Effector memory CD4-positive, alpha-beta T cell (primary cell): ENCODE results near the gene DYNLT1.
A peak's percentile ranks its signal among the peaks of the same experiment; 100 is the strongest.

ENCODE experiments used
- DNase-seq, 3 donors: peaks; one replicate each; pipeline ENCODE4 v3.0.0-alpha.2; 2020
- H3K27ac ChIP-seq: 2 replicates; pipeline ENCODE4 v1.7.0; 2013; ENCODE audit warnings: mild to moderate bottlenecking, low read length, moderate library complexity; ENCODE audit not compliant: insufficient read depth, poor library complexity, severe bottlenecking
- H3K27me3 ChIP-seq: replicated peaks from 2 replicates; pipeline ENCODE4 v1.7.0; 2013; ENCODE audit warnings: mild to moderate bottlenecking, low read length; ENCODE audit not compliant: insufficient read depth, control insufficient read depth, poor library complexity, severe bottlenecking
- H3K36me3 ChIP-seq: 2 replicates; pipeline ENCODE4 v1.7.0; 2013; ENCODE audit warnings: mild to moderate bottlenecking, low read length, moderate library complexity; ENCODE audit not compliant: control insufficient read depth, insufficient read depth
- H3K4me1 ChIP-seq: 2 replicates; pipeline ENCODE4 v1.7.0; 2013; ENCODE audit warnings: low read length, mild to moderate bottlenecking; ENCODE audit not compliant: control insufficient read depth, insufficient read depth, poor library complexity, severe bottlenecking
- H3K4me3 ChIP-seq: 2 replicates; pipeline ENCODE4 v1.7.0; 2013; ENCODE audit warnings: low read length, low read depth, mild to moderate bottlenecking; ENCODE audit not compliant: insufficient read depth, poor library complexity, severe bottlenecking
- H3K9me3 ChIP-seq: 2 replicates; pipeline ENCODE4 v1.7.0; 2013; ENCODE audit warnings: mild to moderate bottlenecking, low read length, moderate library complexity; ENCODE audit not compliant: control insufficient read depth

Gene DYNLT1

GRCh38 chr6:158643836-158644230 is 710 bp downstream of the DYNLT1 start:
- DNase-seq: no peak
- Histone ChIP-seq H3K27ac (peak overlapping the region; percentile 94), H3K9me3 (no peaks in the 10 kb centered on the region), H3K4me3 (peak overlapping the region; percentile 84), H3K27me3 (no peaks in the 10 kb centered on the region), H3K4me1 (peaks cover 42% of the 10 kb centered on the region), H3K36me3 (peaks cover 8% of the 10 kb centered on the region)

- Histone ChIP-seq H3K4me3 (peak overlapping the region; percentile 84), H3K36me3 (peaks cover 14% of the 10 kb centered on the region), H3K27me3 (no peaks in the 10 kb centered on the region), H3K4me1 (peaks cover 40% of the 10 kb centered on the region), H3K9me3 (no peaks in the 10 kb centered on the region), H3K27ac (peak overlapping the region; percentile 94)
- DNase-seq: no peak
Observed at GRCh38 chr6:158642097-158642601, 2.4 kb downstream of the DYNLT1 start.

GRCh38 chr6:158640519-158640918 is 4.0 kb downstream of the DYNLT1 start:
- Histone ChIP-seq H3K4me3 (no peak overlapping the region), H3K27me3 (no peaks in the 10 kb centered on the region), H3K36me3 (peaks cover 25% of the 10 kb centered on the region), H3K9me3 (no peaks in the 10 kb centered on the region), H3K27ac (no peak overlapping the region), H3K4me1 (peaks cover 40% of the 10 kb centered on the region)
- no peak for DNase-seq

- DNase-seq: no peak
- Histone ChIP-seq H3K36me3 (peaks cover 31% of the 10 kb centered on the region), H3K27me3 (no peaks in the 10 kb centered on the region), H3K9me3 (no peaks in the 10 kb centered on the region), H3K4me1 (peaks cover 44% of the 10 kb centered on the region), H3K4me3 (no peak overlapping the region), H3K27ac (no peak overlapping the region)
Observed at GRCh38 chr6:158639056-158639455, 5.5 kb downstream of the DYNLT1 start.

- no peak for DNase-seq
- H3K27ac ChIP-seq: no peak overlapping the region
- H3K9me3 ChIP-seq: no peaks in the 10 kb centered on the region
- peaks cover 31% of the 10 kb centered on the region for H3K36me3 ChIP-seq
- H3K27me3 ChIP-seq: no peaks in the 10 kb centered on the region
- peaks cover 44% of the 10 kb centered on the region for H3K4me1 ChIP-seq
- H3K4me3 ChIP-seq: no peak overlapping the region
Observed at GRCh38 chr6:158638324-158638854, 6.2 kb downstream of the DYNLT1 start.

GRCh38 chr6:158636778-158637177 is 7.8 kb downstream of the DYNLT1 start:
- H3K9me3 ChIP-seq: no peaks in the 10 kb centered on the region
- H3K4me1 ChIP-seq: peaks cover 31% of the 10 kb centered on the region
- no peak overlapping the region for H3K27ac ChIP-seq
- H3K4me3 ChIP-seq: no peak overlapping the region
- no peaks in the 10 kb centered on the region for H3K27me3 ChIP-seq
- peaks cover 33% of the 10 kb centered on the region for H3K36me3 ChIP-seq
- no peak for DNase-seq

GRCh38 chr6:158635427-158636073 is 9.0 kb downstream of the DYNLT1 start:
- Histone ChIP-seq H3K27me3 (no peaks in the 10 kb centered on the region), H3K36me3 (peaks cover 43% of the 10 kb centered on the region)

GRCh38 chr6:158634695-158635426 is 9.7 kb downstream of the DYNLT1 start:
- H3K36me3 ChIP-seq: peaks cover 48% of the 10 kb centered on the region
- H3K4me3 ChIP-seq: no peak overlapping the region
- no peaks in the 10 kb centered on the region for H3K27me3 ChIP-seq
- DNase-seq: no peak
- peak overlapping the region; percentile 45 for H3K27ac ChIP-seq
- peaks cover 15% of the 10 kb centered on the region for H3K4me1 ChIP-seq
- no peaks in the 10 kb centered on the region for H3K9me3 ChIP-seq

More at GRCh38 chr6:158635427-158636073, 9.0 kb downstream of the DYNLT1 start:
- no peak for DNase-seq
- peaks cover 20% of the 10 kb centered on the region for H3K4me1 ChIP-seq
- H3K9me3 ChIP-seq: no peaks in the 10 kb centered on the region
- no peak overlapping the region for H3K4me3 ChIP-seq
- H3K27ac ChIP-seq: peak overlapping the region; percentile 45

GRCh38 chr6:158633127-158633526 is 11.4 kb downstream of the DYNLT1 start:
- peaks cover 15% of the 10 kb centered on the region for H3K4me1 ChIP-seq
- H3K36me3 ChIP-seq: peaks cover 60% of the 10 kb centered on the region
- H3K27me3 ChIP-seq: no peaks in the 10 kb centered on the region
- no peak overlapping the region for H3K27ac ChIP-seq
- no peak overlapping the region for H3K4me3 ChIP-seq
- no peaks in the 10 kb centered on the region for H3K9me3 ChIP-seq
- DNase-seq: no peak
